Osteoblast (primary cell): ENCODE results near the gene THPO. TPM values are rescaled to one million over a fixed set of nuclear protein-coding genes. Genes with fewer than 3 reads are reported as not detected.
A peak's percentile ranks its signal among the peaks of the same experiment; 100 is the strongest.

ENCODE experiments used
- DNase-seq: peaks from one replicate; pipeline ENCODE4 v3.0.0; 2011; ENCODE audit warnings: low spot score, mixed read lengths; ENCODE audit not compliant: insufficient read length; ENCODE audit errors: missing footprints
- H2AFZ ChIP-seq: 2 replicates; pipeline ENCODE4 v1.6.0; 2011; ENCODE audit warnings: mild to moderate bottlenecking, low read length
- H3K27ac ChIP-seq: 2 replicates; pipeline ENCODE4 v1.5.1; 2011; ENCODE audit warnings: mild to moderate bottlenecking, low read depth, low read length, moderate library complexity
- H3K27me3 ChIP-seq: 2 replicates; pipeline ENCODE4 v1.6.0; 2012; ENCODE audit warnings: mild to moderate bottlenecking, control low read depth, inconsistent platforms, low read length, moderate library complexity; ENCODE audit not compliant: insufficient read depth
- H3K36me3 ChIP-seq: 2 replicates; pipeline ENCODE4 v1.5.1; 2011; ENCODE audit warnings: mild to moderate bottlenecking, low read length, control low read depth, moderate library complexity; ENCODE audit not compliant: insufficient read depth
- H3K4me1 ChIP-seq: 2 replicates; pipeline ENCODE4 v1.5.1; 2011; ENCODE audit warnings: mild to moderate bottlenecking, low read length, control low read depth, moderate library complexity; ENCODE audit not compliant: insufficient read depth
- H3K4me2 ChIP-seq: 2 replicates; pipeline ENCODE4 v1.6.0; 2011; ENCODE audit warnings: mild to moderate bottlenecking, low read length; ENCODE audit not compliant: insufficient read depth
- H3K4me3 ChIP-seq: fragments of 200-600 bp; sonication (generic); 3 replicates; pipeline ENCODE4 v1.5.1; 2012; ENCODE audit warnings: mild to moderate bottlenecking, low read length, inconsistent platforms; ENCODE audit not compliant: insufficient read depth
- H3K79me2 ChIP-seq: 2 replicates; pipeline ENCODE4 v1.6.0; 2012; ENCODE audit warnings: mild to moderate bottlenecking, low read length, control low read depth, inconsistent platforms; ENCODE audit not compliant: insufficient read depth
- H3K9me3 ChIP-seq: 2 replicates; pipeline ENCODE4 v1.5.1; 2011; ENCODE audit warnings: low read depth, low read length, control low read depth
- H4K20me1 ChIP-seq: 2 replicates; pipeline ENCODE4 v1.6.0; 2012; ENCODE audit warnings: mild to moderate bottlenecking, low read length, control low read depth; ENCODE audit not compliant: insufficient read depth
- CTCF ChIP-seq: IDR thresholded peaks from 2 replicates; pipeline ENCODE4 v1.5.1; 2011; ENCODE audit warnings: mild to moderate bottlenecking, low read depth, low read length, moderate library complexity; ENCODE audit errors: extremely low read depth
- total RNA-seq: library from RNA; depleted of rRNA; stranded (reverse); fragments of >200 nt; gene quantifications from 2 replicates; pipeline ENCODE4 v1.2.3, GENCODE V29; 2012

Gene THPO
- total RNA-seq, 1 donor, result not detected

- Histone ChIP-seq H3K27ac (peak overlapping the region; percentile 97), H3K79me2 (peaks cover 68% of the 10 kb centered on the region), H3K4me3 (no peak overlapping the region), H3K4me1 (peaks cover 57% of the 10 kb centered on the region), H2AFZ (no peak overlapping the region), H4K20me1 (peaks cover 41% of the 10 kb centered on the region), H3K4me2 (no peak overlapping the region), H3K27me3 (no peaks in the 10 kb centered on the region), H3K9me3 (no peaks in the 10 kb centered on the region), H3K36me3 (peaks cover 58% of the 10 kb centered on the region)
- TF ChIP-seq CTCF, result no peak
- DNase-seq, result peak; percentile 90
Measured at GRCh38 chr3:184334470-184335158, 43.4 kb downstream of the THPO start.

- no peak overlapping the region for H2AFZ ChIP-seq
- H3K4me2 ChIP-seq, result no peak overlapping the region
- H3K36me3 ChIP-seq, result peaks cover 67% of the 10 kb centered on the region
- DNase-seq, result peak; percentile 65
- peaks cover 55% of the 10 kb centered on the region for H3K4me1 ChIP-seq
- no peak overlapping the region for H3K4me3 ChIP-seq
- H3K27ac ChIP-seq, result peak overlapping the region; percentile 97
- peaks cover 68% of the 10 kb centered on the region for H3K79me2 ChIP-seq
- TF ChIP-seq CTCF, result no peak
- H4K20me1 ChIP-seq, result peaks cover 44% of the 10 kb centered on the region
- H3K9me3 ChIP-seq, result no peaks in the 10 kb centered on the region
- H3K27me3 ChIP-seq, result no peaks in the 10 kb centered on the region
Measured at GRCh38 chr3:184333700-184334099, 44.3 kb downstream of the THPO start.

- Histone ChIP-seq H3K4me1 (peaks cover 50% of the 10 kb centered on the region), H4K20me1 (peaks cover 49% of the 10 kb centered on the region), H3K79me2 (peaks cover 68% of the 10 kb centered on the region), H3K9me3 (no peaks in the 10 kb centered on the region), H3K36me3 (peaks cover 72% of the 10 kb centered on the region), H3K27ac (peak overlapping the region; percentile 97), H3K4me3 (no peak overlapping the region), H3K4me2 (no peak overlapping the region), H2AFZ (no peak overlapping the region), H3K27me3 (no peaks in the 10 kb centered on the region)
- TF ChIP-seq CTCF, result no peak
- peak; percentile 10 for DNase-seq
Measured at GRCh38 chr3:184333190-184333589, 44.8 kb downstream of the THPO start.

- no peak overlapping the region for H2AFZ ChIP-seq
- H3K4me2 ChIP-seq, result peak overlapping the region; percentile 4
- H3K27ac ChIP-seq, result peak overlapping the region; percentile 97
- peaks cover 79% of the 10 kb centered on the region for H3K36me3 ChIP-seq
- peaks cover 48% of the 10 kb centered on the region for H4K20me1 ChIP-seq
- no peak overlapping the region for H3K4me3 ChIP-seq
- no peaks in the 10 kb centered on the region for H3K27me3 ChIP-seq
- H3K79me2 ChIP-seq, result peaks cover 67% of the 10 kb centered on the region
- peaks cover 43% of the 10 kb centered on the region for H3K4me1 ChIP-seq
- H3K9me3 ChIP-seq, result no peaks in the 10 kb centered on the region
- no peak for TF ChIP-seq CTCF
- DNase-seq, result peak; percentile 92
Measured at GRCh38 chr3:184332370-184333090, 45.5 kb downstream of the THPO start.
